Stimulated activated CD8-positive, alpha-beta memory T cell treated with anti-CD3 and anti-CD28 coated beads, Interleukin-4, amount 100 ng/mL, for 1 hour (primary cell): ENCODE results near the gene HOXB3.

Experiments
- DNase-seq, 2 donors: peaks; one replicate each; pipeline ENCODE4 v3.0.0-alpha.2; 2020; ENCODE audit warnings: low read depth in 2 of 2, low spot score in 1 of 2

The HOXB3 gene

GRCh38 chr17:48571024-48571818 is 18.8 kb downstream of the HOXB3 start:
- DNase-seq = no peak

GRCh38 chr17:48570325-48571023 is 19.6 kb downstream of the HOXB3 start:
- no peak for DNase-seq

- no peak for DNase-seq
Observed at GRCh38 chr17:48569674-48570324, 20.2 kb downstream of the HOXB3 start.

GRCh38 chr17:48569240-48569582 is 20.8 kb downstream of the HOXB3 start:
- no peak for DNase-seq

GRCh38 chr17:48568499-48569239 is 21.4 kb downstream of the HOXB3 start:
- DNase-seq = no peak

GRCh38 chr17:48567646-48568354 is 22.2 kb downstream of the HOXB3 start:
- no peak for DNase-seq

GRCh38 chr17:48567209-48567608 is 22.8 kb downstream of the HOXB3 start:
- DNase-seq = no peak

GRCh38 chr17:48566717-48567116 is 23.3 kb downstream of the HOXB3 start:
- no peak for DNase-seq

- no peak for DNase-seq
Observed at GRCh38 chr17:48565925-48566710, 23.9 kb downstream of the HOXB3 start.

- no peak for DNase-seq
Observed at GRCh38 chr17:48565022-48565554, 25.0 kb downstream of the HOXB3 start.

- DNase-seq = no peak
Observed at GRCh38 chr17:48564188-48565021, 25.6 kb downstream of the HOXB3 start.

- no peak for DNase-seq
Observed at GRCh38 chr17:48563867-48564187, 26.2 kb downstream of the HOXB3 start.

GRCh38 chr17:48563385-48563838 is 26.6 kb downstream of the HOXB3 start:
- no peak for DNase-seq

- DNase-seq = no peak
Observed at GRCh38 chr17:48562934-48563333, 27.1 kb downstream of the HOXB3 start.

GRCh38 chr17:48561884-48562810 is 27.9 kb downstream of the HOXB3 start:
- DNase-seq = no peak

GRCh38 chr17:48559840-48560817 is 29.9 kb downstream of the HOXB3 start:
- no peak for DNase-seq
